Measurements from ENCODE around the gene LRCOL1.
"Not testable (repeated sequence)": the region's sequence is repeated elsewhere in the genome, so short reads cannot be mapped to it uniquely, and the experiment has no call there.

LRCOL1 gene

GRCh38 chr12:132600048-132601032 lies 10.0 kb downstream of the LRCOL1 start:
- peak; percentile 33 for DNase-seq

GRCh38 chr12:132599502-132599901 lies 10.9 kb downstream of the LRCOL1 start:
- DNase-seq, result not testable (repeated sequence)

GRCh38 chr12:132597333-132598316 lies 12.8 kb downstream of the LRCOL1 start:
- DNase-seq, result peak; percentile 64

GRCh38 chr12:132596016-132596415 lies 14.4 kb downstream of the LRCOL1 start:
- no peak for DNase-seq

GRCh38 chr12:132595183-132595582 lies 15.2 kb downstream of the LRCOL1 start:
- DNase-seq, result no peak

- DNase-seq, result no peak
These were observed 16.4 kb downstream of the LRCOL1 start for GRCh38 chr12:132593938-132594358.

GRCh38 chr12:132593521-132593920 lies 16.9 kb downstream of the LRCOL1 start:
- no peak for DNase-seq

GRCh38 chr12:132593071-132593470 lies 17.3 kb downstream of the LRCOL1 start:
- no peak for DNase-seq

GRCh38 chr12:132592282-132592970 lies 18.0 kb downstream of the LRCOL1 start:
- no peak for DNase-seq

GRCh38 chr12:132591107-132591935 lies 19.1 kb downstream of the LRCOL1 start:
- DNase-seq, result no peak

- DNase-seq, result no peak
These were observed 21.3 kb downstream of the LRCOL1 start for GRCh38 chr12:132588821-132589669.

GRCh38 chr12:132588319-132588718 lies 22.1 kb downstream of the LRCOL1 start:
- DNase-seq, result no peak

- no peak for DNase-seq
These were observed 22.6 kb downstream of the LRCOL1 start for GRCh38 chr12:132587781-132588180.

- no peak for DNase-seq
These were observed 23.5 kb downstream of the LRCOL1 start for GRCh38 chr12:132586929-132587328.

- DNase-seq, result no peak
These were observed 25.2 kb downstream of the LRCOL1 start for GRCh38 chr12:132585177-132585576.

GRCh38 chr12:132584429-132584828 lies 26.0 kb downstream of the LRCOL1 start:
- DNase-seq, result no peak

- no peak for DNase-seq
These were observed 26.6 kb downstream of the LRCOL1 start for GRCh38 chr12:132583736-132584135.

- no peak for DNase-seq
These were observed 27.0 kb downstream of the LRCOL1 start for GRCh38 chr12:132583411-132583710.

- no peak for DNase-seq
These were observed 27.6 kb downstream of the LRCOL1 start for GRCh38 chr12:132582582-132583410.

GRCh38 chr12:132582058-132582420 lies 28.3 kb downstream of the LRCOL1 start:
- no peak for DNase-seq

Measured in CD4-positive, alpha-beta T cell treated with Interleukin-10 for 1 hour (primary cell).